Muscle of arm (tissue), 12 donors: ENCODE data around the gene CHI3L1. TPM values are rescaled to one million over a fixed set of nuclear protein-coding genes. Genes with fewer than 3 reads are reported as not detected.

Experiments
- DNase-seq: peaks from one replicate; pipeline ENCODE4 v3.0.0-alpha.2; 2013
- polyA plus RNA-seq, 12 donors: library from polyadenylated mRNA; unstranded; fragments of 120-200 nt; gene quantifications; one replicate each; pipeline ENCODE4 v1.2.1, GENCODE V29; 2013; ENCODE audit not compliant: insufficient read length in 12 of 12

Gene CHI3L1
- polyA plus RNA-seq, 12 donors = 0.16 to 4.6 (median 0.78) TPM; not detected in 2

- no peak for DNase-seq
Observed at GRCh38 chr1:203152158-203153034, 34.1 kb downstream of the CHI3L1 start.

- no peak for DNase-seq
Observed at GRCh38 chr1:203151362-203152157, 34.9 kb downstream of the CHI3L1 start.

- no peak for DNase-seq
Observed at GRCh38 chr1:203150511-203151297, 35.8 kb downstream of the CHI3L1 start.

- no peak for DNase-seq
Observed at GRCh38 chr1:203149188-203149840, 37.2 kb downstream of the CHI3L1 start.

- no peak for DNase-seq
Observed at GRCh38 chr1:203148579-203148978, 37.9 kb downstream of the CHI3L1 start.

- DNase-seq = no peak
Observed at GRCh38 chr1:203148127-203148526, 38.4 kb downstream of the CHI3L1 start.

GRCh38 chr1:203147376-203147775, 39.1 kb downstream of the CHI3L1 start:
- no peak for DNase-seq

GRCh38 chr1:203146537-203146936, 40.0 kb downstream of the CHI3L1 start:
- no peak for DNase-seq

- no peak for DNase-seq
Observed at GRCh38 chr1:203146042-203146369, 40.5 kb downstream of the CHI3L1 start.

GRCh38 chr1:203145321-203146041, 41.0 kb downstream of the CHI3L1 start:
- no peak for DNase-seq

GRCh38 chr1:203144661-203145060, 41.8 kb downstream of the CHI3L1 start:
- no peak for DNase-seq

- DNase-seq = no peak
Observed at GRCh38 chr1:203143641-203144040, 42.9 kb downstream of the CHI3L1 start.

GRCh38 chr1:203142684-203143408, 43.7 kb downstream of the CHI3L1 start:
- DNase-seq = no peak

- no peak for DNase-seq
Observed at GRCh38 chr1:203142124-203142523, 44.4 kb downstream of the CHI3L1 start.

- DNase-seq = no peak
Observed at GRCh38 chr1:203140743-203141520, 45.6 kb downstream of the CHI3L1 start.

- no peak for DNase-seq
Observed at GRCh38 chr1:203139976-203140475, 46.5 kb downstream of the CHI3L1 start.

GRCh38 chr1:203138066-203138465, 48.4 kb downstream of the CHI3L1 start:
- no peak for DNase-seq

GRCh38 chr1:203137324-203137723, 49.2 kb downstream of the CHI3L1 start:
- no peak for DNase-seq

GRCh38 chr1:203136409-203137042, 50.0 kb downstream of the CHI3L1 start:
- DNase-seq = no peak
